Smooth muscle cell (in vitro differentiated cells): ENCODE data around the gene SH3BP1. TPM values are rescaled to one million over a fixed set of nuclear protein-coding genes. Genes with fewer than 3 reads are reported as not detected.

Experiments
- DNase-seq: peaks from one replicate; lab custom pipeline; 2025; ENCODE audit not compliant: unreplicated experiment; lab: John Stamatoyannopoulos, UW
- H2AFZ ChIP-seq: fragments of 200-600 bp; sonication (generic); 2 replicates; pipeline ENCODE4 v1.6.0; 2016; ENCODE audit warnings: antibody characterized with exemption, low read depth, mild to moderate bottlenecking
- H3F3A ChIP-seq: fragments of 200-600 bp; sonication (generic); 2 replicates; pipeline ENCODE4 v1.6.0; 2017; ENCODE audit warnings: antibody characterized with exemption, low read depth
- H3K27ac ChIP-seq: fragments of 200-600 bp; sonication (generic); 2 replicates; pipeline ENCODE4 v1.5.1; 2016; ENCODE audit warnings: low read depth, mild to moderate bottlenecking
- H3K27me3 ChIP-seq: fragments of 200-600 bp; sonication (generic); 2 replicates; pipeline ENCODE4 v1.6.1; 2016; ENCODE audit warnings: low read depth, mild to moderate bottlenecking
- H3K36me3 ChIP-seq: fragments of 200-600 bp; sonication (generic); 2 replicates; pipeline ENCODE4 v1.5.1; 2016; ENCODE audit warnings: low read depth
- H3K4me1 ChIP-seq: fragments of 200-600 bp; sonication (generic); 2 replicates; pipeline ENCODE4 v1.5.1; 2016; ENCODE audit warnings: low read depth
- H3K4me2 ChIP-seq: fragments of 200-600 bp; sonication (generic); 2 replicates; pipeline ENCODE4 v1.6.0; 2016; ENCODE audit warnings: mild to moderate bottlenecking
- H3K4me3 ChIP-seq: fragments of 200-600 bp; sonication (generic); 2 replicates; pipeline ENCODE4 v1.5.1; 2016; ENCODE audit warnings: mild to moderate bottlenecking
- H3K79me2 ChIP-seq: fragments of 200-600 bp; sonication (generic); 2 replicates; pipeline ENCODE4 v1.6.0; 2016; ENCODE audit warnings: low read depth, mild to moderate bottlenecking
- H3K9ac ChIP-seq: fragments of 200-600 bp; sonication (generic); 2 replicates; pipeline ENCODE4 v1.6.0; 2016; ENCODE audit warnings: low read depth
- H3K9me3 ChIP-seq: fragments of 200-600 bp; sonication (generic); replicated peaks from 2 replicates; pipeline ENCODE4 v1.5.1; 2016; ENCODE audit warnings: low read depth
- H4K20me1 ChIP-seq: fragments of 200-600 bp; sonication (generic); 2 replicates; pipeline ENCODE4 v1.6.0; 2016; ENCODE audit warnings: low read depth
- CTCF ChIP-seq: fragments of 200-600 bp; sonication (generic); IDR thresholded peaks from 2 replicates; pipeline ENCODE4 v1.5.1; 2017; ENCODE audit warnings: borderline replicate concordance, mild to moderate bottlenecking, antibody characterized with exemption; ENCODE audit not compliant: insufficient read depth, poor library complexity, severe bottlenecking
- WGBS: methylation state at CpG from one replicate; pipeline ENCODE4 v1.1.7; 2016; ENCODE audit warnings: low lambda C conversion rate; 5-methylcytosine and 5-hydroxymethylcytosine counted together
- polyA plus RNA-seq: library from polyadenylated mRNA; unstranded; fragments of >200 nt; fragmentation: Nextera tagmentation; extraction: Ambion mirVana; gene quantifications from 2 replicates; pipeline ENCODE4 v1.2.1, GENCODE V29; 2016
- total RNA-seq: library from RNA; depleted of rRNA; stranded (reverse); fragments of >200 nt; gene quantifications from 2 replicates; pipeline ENCODE4 v1.2.3, GENCODE V29; 2014

The SH3BP1 gene
- total and polyA plus RNA-seq, 2 experiments from 2014 or later, result 16.6 to 20.4 TPM

GRCh38 chr22:37696657-37697537 lies 57.4 kb downstream of the SH3BP1 start, which contains the start of gene TRIOBP:
TSS of gene TRIOBP (plus strand) at chr22:37697048. CDS start at chr22:37701366, 4,318 bp downstream.
- Histone ChIP-seq H3K9me3 (no peaks in the 10 kb centered on the region), H3K36me3 (no peaks in the 10 kb centered on the region), H3K27ac (no peak within 1 kb of the TSS), H3F3A (no peaks in the 10 kb centered on the region), H4K20me1 (peaks cover 7% of the 10 kb centered on the region), H3K9ac (no peak within 1 kb of the TSS), H3K79me2 (no peaks in the 10 kb centered on the region), H3K4me1 (no peaks in the 10 kb centered on the region), H3K4me3 (peak within 1 kb of the TSS; percentile 50), H3K4me2 (peak within 1 kb of the TSS; percentile 85), H2AFZ (no peak within 1 kb of the TSS), H3K27me3 (no peaks in the 10 kb centered on the region)
- TF ChIP-seq CTCF, result peak; percentile 41
- 3% methylated on average over 35 of the region's 39 CpGs for WGBS
- peak; percentile 89 for DNase-seq

GRCh38 chr22:37697538-37697835 lies 58.0 kb downstream of the SH3BP1 start:
- DNase-seq, result no peak
- Histone ChIP-seq H3F3A (no peaks in the 10 kb centered on the region), H3K9me3 (no peaks in the 10 kb centered on the region), H3K4me2 (peak overlapping the region; percentile 85), H3K27me3 (no peaks in the 10 kb centered on the region), H3K79me2 (no peaks in the 10 kb centered on the region), H3K4me1 (no peaks in the 10 kb centered on the region), H4K20me1 (peaks cover 7% of the 10 kb centered on the region), H3K9ac (no peak overlapping the region), H3K27ac (no peak overlapping the region), H3K36me3 (no peaks in the 10 kb centered on the region), H3K4me3 (peak overlapping the region; percentile 50), H2AFZ (no peak overlapping the region)
- WGBS, result 18% methylated on average over 3 of the region's 3 CpGs
- no peak for TF ChIP-seq CTCF

- H3K27me3 ChIP-seq, result no peaks in the 10 kb centered on the region
- no peaks in the 10 kb centered on the region for H3K36me3 ChIP-seq
- no peaks in the 10 kb centered on the region for H3F3A ChIP-seq
- WGBS, result 89% methylated on average over 8 of the region's 8 CpGs
- H3K9me3 ChIP-seq, result no peaks in the 10 kb centered on the region
- TF ChIP-seq CTCF, result no peak
- no peak overlapping the region for H3K4me2 ChIP-seq
- no peaks in the 10 kb centered on the region for H3K79me2 ChIP-seq
- H4K20me1 ChIP-seq, result peaks cover 14% of the 10 kb centered on the region
- no peak overlapping the region for H3K4me3 ChIP-seq
- no peak overlapping the region for H3K9ac ChIP-seq
- no peak overlapping the region for H3K27ac ChIP-seq
- H2AFZ ChIP-seq, result no peak overlapping the region
- H3K4me1 ChIP-seq, result no peaks in the 10 kb centered on the region
- DNase-seq, result no peak
Observed at GRCh38 chr22:37701141-37701786, 61.8 kb downstream of the SH3BP1 start.
